Measurements from ENCODE around the gene PPL. TPM values are rescaled to one million over a fixed set of nuclear protein-coding genes. Genes with fewer than 3 reads are reported as not detected.

PPL gene, protein sequence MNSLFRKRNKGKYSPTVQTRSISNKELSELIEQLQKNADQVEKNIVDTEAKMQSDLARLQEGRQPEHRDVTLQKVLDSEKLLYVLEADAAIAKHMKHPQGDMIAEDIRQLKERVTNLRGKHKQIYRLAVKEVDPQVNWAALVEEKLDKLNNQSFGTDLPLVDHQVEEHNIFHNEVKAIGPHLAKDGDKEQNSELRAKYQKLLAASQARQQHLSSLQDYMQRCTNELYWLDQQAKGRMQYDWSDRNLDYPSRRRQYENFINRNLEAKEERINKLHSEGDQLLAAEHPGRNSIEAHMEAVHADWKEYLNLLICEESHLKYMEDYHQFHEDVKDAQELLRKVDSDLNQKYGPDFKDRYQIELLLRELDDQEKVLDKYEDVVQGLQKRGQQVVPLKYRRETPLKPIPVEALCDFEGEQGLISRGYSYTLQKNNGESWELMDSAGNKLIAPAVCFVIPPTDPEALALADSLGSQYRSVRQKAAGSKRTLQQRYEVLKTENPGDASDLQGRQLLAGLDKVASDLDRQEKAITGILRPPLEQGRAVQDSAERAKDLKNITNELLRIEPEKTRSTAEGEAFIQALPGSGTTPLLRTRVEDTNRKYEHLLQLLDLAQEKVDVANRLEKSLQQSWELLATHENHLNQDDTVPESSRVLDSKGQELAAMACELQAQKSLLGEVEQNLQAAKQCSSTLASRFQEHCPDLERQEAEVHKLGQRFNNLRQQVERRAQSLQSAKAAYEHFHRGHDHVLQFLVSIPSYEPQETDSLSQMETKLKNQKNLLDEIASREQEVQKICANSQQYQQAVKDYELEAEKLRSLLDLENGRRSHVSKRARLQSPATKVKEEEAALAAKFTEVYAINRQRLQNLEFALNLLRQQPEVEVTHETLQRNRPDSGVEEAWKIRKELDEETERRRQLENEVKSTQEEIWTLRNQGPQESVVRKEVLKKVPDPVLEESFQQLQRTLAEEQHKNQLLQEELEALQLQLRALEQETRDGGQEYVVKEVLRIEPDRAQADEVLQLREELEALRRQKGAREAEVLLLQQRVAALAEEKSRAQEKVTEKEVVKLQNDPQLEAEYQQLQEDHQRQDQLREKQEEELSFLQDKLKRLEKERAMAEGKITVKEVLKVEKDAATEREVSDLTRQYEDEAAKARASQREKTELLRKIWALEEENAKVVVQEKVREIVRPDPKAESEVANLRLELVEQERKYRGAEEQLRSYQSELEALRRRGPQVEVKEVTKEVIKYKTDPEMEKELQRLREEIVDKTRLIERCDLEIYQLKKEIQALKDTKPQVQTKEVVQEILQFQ (N-terminal part only)
- total RNA-seq, result not detected

DNA sequence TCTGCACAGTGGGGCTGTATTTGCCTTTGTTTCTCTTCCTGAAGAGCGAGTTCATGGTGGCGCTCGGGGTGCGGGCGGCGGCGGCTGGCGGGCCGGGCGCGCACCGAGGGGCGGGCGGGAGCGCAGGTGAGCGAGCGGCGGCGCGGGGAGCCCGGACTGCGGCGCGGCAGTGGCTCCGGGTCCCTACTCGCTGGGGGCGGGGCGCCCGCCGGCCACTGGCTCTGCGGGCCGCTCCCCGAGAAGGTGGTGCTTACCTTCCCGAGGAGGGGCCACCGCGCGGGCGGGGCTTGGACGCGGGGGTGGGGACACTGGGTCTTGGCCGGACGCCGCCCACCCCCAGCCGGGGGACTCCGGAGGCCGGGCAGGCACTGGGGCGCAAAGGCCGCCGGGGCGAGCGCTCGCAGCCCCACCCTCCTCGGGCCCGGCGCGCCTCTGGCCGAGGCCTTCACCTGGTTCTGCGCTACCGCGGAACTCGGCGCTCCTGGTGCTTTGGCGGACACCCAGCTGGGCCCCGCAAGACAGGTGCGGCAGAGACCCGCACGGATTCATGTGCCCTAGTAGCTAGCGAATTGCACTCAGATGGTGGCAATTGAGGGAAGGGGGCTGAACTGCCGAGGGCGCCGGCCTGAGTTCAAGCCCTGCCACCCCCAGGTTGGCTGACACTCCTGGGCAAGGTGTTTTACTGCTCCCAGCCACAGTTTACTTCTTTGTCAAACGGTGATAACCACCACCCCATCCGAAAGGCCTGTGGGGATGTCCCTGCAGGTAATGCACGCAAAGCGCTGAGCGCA, at the start of gene PPL:
Gene PPL (minus strand): TSS at position 158 of the 791 bp plus-strand sequence. CDS start 103 bp downstream, at position 55.
- POLR2A ChIA-PET, result no interaction called here
- Mint-ChIP-seq H3K27ac (no peak within 1 kb of the TSS), H3K4me1 (peaks cover 4% of the 10 kb centered on the region), H3K4me3 (peak within 1 kb of the TSS; percentile 44), H3K27me3 (peaks cover 33% of the 10 kb centered on the region), H3K36me3 (ENCODE audit: low read depth) (no peaks in the 10 kb centered on the region), H3K9me3 (no peaks in the 10 kb centered on the region)
- CTCF ChIA-PET, result interaction anchor here (1.5 kb wide), 1 partner anchor 431 kb away, joined by 3 read pairs; no protein-coding TSS in a partner anchor
- DNase-seq, result no peak

DNA sequence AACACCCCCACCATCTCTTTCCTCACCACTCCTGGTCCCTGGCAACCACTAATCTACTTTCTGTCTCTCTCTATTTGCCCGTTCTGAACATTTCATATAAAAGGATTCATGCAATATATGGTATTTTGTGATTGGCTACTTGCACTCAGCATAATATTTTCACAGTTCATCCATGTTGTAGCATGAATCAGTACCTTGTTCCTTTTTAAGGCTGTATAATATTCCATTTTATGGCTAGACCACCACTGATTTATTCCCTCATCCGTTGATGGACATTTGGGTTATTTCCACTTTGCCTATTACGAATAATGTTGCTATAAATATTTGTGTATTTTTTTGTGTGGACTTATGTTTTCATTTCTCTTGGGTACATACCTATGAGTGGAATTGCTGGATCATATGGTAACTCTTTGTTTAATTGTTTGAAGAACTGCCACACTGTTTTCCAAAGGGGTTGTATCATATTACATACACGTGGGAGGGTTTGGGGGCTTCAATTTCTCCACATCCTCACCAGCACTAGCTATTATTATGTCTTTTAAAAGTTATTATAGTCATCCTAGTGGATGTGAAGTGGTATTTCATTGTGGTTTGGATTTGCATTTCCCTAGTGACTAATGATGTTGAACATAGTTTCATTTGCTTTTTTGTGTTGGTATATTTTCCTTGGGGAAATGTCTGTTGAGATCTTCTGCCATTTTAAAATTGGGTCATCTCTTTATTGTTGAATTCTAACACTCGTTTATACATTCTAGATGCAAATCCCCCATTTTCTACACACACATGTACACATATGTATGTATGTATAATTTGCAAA, 47.4 kb upstream of the PPL start:
- Mint-ChIP-seq H3K27me3 (peaks cover 43% of the 10 kb centered on the region), H3K36me3 (ENCODE audit: low read depth) (no peaks in the 10 kb centered on the region), H3K9me3 (peaks cover 5% of the 10 kb centered on the region), H3K4me3 (no peak overlapping the region), H3K4me1 (no peaks in the 10 kb centered on the region), H3K27ac (no peak overlapping the region)
- DNase-seq, result no peak
- ChIA-PET POLR2A (no interaction called here), CTCF (no interaction called here)

DNA sequence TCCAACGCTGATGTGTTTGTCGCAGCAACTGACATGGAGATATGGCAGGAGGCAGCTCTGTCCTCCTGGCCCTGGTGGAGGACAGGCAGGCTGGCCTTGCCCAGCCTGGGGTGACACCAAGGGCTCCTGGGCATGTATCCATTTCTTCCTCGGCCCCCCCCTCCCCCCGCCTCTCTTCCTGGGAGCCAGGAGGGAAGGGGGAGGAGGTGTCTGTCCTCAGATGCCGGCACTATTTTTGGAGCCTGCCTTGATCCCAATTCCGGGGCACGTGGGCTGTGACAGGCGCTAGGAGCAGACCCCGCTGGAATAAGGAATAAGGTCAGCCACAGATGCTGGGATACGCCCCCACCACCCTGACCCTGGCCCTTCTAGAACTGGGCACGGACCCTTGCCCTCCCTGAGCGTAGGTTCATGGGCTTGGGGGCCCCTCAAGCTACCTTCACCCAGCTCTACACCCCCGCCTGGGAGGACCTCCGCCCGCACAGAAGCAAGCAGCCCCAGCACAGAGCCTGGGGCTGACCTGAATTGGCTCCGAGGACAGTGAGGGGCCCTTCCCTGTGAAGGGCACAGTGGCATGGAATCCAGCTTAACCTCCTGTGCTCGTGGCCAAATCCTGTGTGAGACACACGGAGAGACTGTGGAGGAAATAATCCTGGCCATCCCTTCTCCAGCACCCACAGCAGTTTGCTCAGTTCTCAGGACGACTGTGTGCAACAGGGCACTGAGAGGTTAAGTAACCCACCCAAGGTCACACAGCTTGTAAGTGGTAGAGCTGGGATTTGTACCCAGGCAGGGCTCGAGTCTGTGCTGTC, 45.3 kb upstream of the PPL start:
- peaks cover 5% of the 10 kb centered on the region for H3K9me3 Mint-ChIP-seq
- POLR2A ChIA-PET, result no interaction called here
- H3K27me3 Mint-ChIP-seq, result peaks cover 26% of the 10 kb centered on the region
- H3K36me3 Mint-ChIP-seq (ENCODE audit: low read depth), result no peaks in the 10 kb centered on the region
- CTCF ChIA-PET, result interaction anchor here (0.6 kb wide), 1 partner anchor 978 kb away, joined by 3 read pairs; no protein-coding TSS in a partner anchor
- no peak for DNase-seq
- no peak overlapping the region for H3K27ac Mint-ChIP-seq
- H3K4me3 Mint-ChIP-seq, result no peak overlapping the region
- no peaks in the 10 kb centered on the region for H3K4me1 Mint-ChIP-seq

DNA sequence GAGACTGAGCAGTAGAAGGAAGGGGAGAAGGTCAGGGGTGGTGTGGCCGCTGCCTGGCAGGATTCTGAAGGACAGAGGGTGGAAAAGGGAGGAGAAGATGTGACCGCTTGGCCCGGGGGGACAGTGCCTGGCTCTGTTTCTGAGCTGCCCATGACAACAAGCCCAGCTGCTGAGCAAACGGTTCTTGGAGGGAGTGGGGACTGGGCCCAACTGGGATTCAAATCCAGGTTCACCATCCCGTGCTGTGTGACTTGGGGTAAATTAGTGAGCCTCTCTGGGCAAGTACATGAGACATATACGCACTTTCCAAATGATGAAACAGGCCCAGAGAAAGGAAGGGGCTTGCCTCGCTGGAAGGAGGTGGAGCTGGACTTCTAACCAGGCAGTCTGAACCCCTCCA, 44.5 kb upstream of the PPL start:
- DNase-seq, result no peak
- H3K9me3 Mint-ChIP-seq, result peaks cover 5% of the 10 kb centered on the region
- H3K4me3 Mint-ChIP-seq, result no peak overlapping the region
- H3K27me3 Mint-ChIP-seq, result peaks cover 19% of the 10 kb centered on the region
- no peaks in the 10 kb centered on the region for H3K36me3 Mint-ChIP-seq (ENCODE audit: low read depth)
- H3K27ac Mint-ChIP-seq, result no peak overlapping the region
- ChIA-PET POLR2A (no interaction called here), CTCF (no interaction called here)
- H3K4me1 Mint-ChIP-seq, result no peaks in the 10 kb centered on the region

DNA sequence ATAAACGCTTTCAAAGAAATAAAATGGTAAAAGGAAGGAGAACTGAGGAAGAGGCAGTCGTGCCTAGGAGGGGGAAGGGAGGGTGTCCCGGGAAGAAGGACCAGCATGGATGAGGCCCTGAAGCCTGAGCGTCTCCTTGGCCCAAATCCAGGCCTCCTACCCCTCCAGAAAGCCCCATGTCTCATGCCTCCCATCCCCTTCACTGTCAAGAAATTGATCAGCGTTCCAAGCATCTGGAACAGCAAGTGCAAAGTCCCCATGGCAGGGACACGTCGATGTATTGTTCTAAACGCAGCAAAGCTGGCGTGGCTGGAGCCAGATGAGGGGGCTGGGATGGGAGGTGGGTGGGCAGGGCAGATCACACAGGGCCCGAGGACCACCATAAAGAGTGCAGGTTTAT, 43.7 kb upstream of the PPL start:
- Mint-ChIP-seq H3K4me1 (no peaks in the 10 kb centered on the region), H3K27me3 (peaks cover 12% of the 10 kb centered on the region), H3K36me3 (ENCODE audit: low read depth) (no peaks in the 10 kb centered on the region), H3K4me3 (no peak overlapping the region), H3K9me3 (peaks cover 3% of the 10 kb centered on the region), H3K27ac (no peak overlapping the region)
- ChIA-PET POLR2A (no interaction called here), CTCF (no interaction called here)
- no peak for DNase-seq

DNA sequence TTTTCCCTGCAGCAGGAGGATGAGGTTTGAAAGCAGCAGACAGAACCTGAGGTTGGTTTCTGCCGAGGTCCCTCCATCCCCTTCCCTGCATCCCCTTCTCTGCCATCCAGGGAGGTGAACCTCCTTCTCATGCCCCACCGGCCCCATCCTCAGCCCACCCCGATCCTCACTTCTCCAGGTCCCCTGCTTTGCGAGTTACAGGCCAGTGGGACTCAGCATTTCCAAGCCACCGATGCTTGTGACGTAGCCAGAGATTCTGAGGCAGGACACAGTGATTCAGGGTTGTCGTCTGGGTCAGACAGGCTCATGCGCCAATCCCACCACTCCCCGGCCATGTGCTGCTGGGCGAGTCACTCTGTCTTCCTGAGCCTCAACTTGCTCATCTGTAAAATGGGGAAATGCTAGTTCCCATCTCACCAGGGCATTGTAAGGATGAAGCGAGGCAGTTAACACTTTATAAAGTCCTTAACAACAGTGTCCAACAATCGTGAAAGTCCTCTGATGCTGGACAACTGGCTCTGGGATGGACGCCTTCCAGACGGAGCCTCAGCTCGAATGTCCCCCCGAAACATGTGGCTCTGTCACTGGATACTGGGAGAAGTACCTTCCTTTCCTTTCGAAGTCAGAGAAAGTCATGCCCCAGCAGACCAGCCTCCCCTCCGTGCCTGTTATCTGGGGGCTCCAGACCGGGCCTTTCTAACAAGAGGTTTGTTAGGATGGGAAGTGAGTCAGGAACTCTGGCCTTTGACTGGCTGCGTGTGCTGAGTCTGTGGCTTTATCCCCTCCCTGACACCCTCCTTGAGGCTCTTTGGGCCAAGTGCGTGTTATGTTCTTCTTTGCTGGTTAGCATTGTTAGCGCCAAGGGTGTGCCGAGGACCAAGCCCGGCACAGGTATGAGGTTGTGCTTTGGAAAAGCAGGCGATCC, 43.0 kb upstream of the PPL start:
- Mint-ChIP-seq H3K27me3 (peaks cover 11% of the 10 kb centered on the region), H3K9me3 (peaks cover 3% of the 10 kb centered on the region), H3K4me3 (no peak overlapping the region), H3K36me3 (ENCODE audit: low read depth) (no peaks in the 10 kb centered on the region), H3K4me1 (no peaks in the 10 kb centered on the region), H3K27ac (no peak overlapping the region)
- ChIA-PET POLR2A (no interaction called here), CTCF (no interaction called here)
- no peak for DNase-seq

DNA sequence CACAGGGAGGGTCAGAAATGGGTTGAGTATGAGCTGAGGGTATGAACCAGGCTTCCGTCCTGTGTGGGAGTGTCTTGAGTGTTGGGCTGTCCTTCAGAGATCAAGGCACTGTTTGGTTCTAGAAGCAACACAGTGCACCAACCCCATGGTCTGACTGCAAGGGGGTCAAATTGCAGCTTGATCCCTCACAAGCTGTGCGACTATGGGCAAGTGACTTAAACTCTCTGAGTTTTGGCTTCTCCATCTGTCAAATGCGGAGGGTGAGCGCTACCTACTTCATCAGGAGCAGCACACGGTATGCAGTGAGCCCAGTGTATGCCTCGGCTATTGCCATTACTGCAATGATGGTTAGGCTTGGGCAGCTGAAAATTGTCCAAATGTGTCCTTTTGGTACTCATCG, 42.2 kb upstream of the PPL start:
- ChIA-PET CTCF (no interaction called here), POLR2A (no interaction called here)
- DNase-seq, result no peak
- no peak overlapping the region for H3K4me3 Mint-ChIP-seq
- no peaks in the 10 kb centered on the region for H3K36me3 Mint-ChIP-seq (ENCODE audit: low read depth)
- H3K4me1 Mint-ChIP-seq, result no peaks in the 10 kb centered on the region
- H3K9me3 Mint-ChIP-seq, result peaks cover 3% of the 10 kb centered on the region
- H3K27ac Mint-ChIP-seq, result no peak overlapping the region
- peaks cover 7% of the 10 kb centered on the region for H3K27me3 Mint-ChIP-seq

DNA sequence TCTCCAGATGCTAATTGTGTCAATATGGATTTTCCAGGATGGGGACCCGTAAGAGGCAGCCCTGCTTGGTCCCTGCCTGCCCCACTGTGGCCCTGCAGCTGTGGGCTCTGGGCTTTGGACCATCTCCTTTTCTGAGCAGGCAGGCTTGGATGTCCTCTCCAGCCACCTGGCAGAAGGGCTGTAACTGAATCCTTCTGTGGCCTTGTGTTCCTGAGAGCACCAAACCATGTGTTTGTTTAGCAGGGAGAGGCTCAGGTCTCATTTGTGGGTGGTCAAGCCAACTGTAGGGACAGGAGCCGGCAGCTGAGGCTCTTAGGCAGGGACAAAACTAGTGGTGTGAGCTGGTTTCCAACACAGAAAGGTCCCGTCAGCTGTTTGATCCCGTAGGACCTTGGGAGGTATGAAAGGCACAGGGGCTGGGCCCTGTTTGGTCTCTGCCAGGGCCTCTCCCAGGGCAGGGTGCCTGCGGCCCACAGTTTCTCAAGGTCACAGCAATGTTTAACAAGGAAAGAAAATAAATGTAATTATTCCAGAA, 39.7 kb upstream of the PPL start:
- Mint-ChIP-seq H3K4me3 (no peak overlapping the region), H3K36me3 (ENCODE audit: low read depth) (peaks cover 4% of the 10 kb centered on the region), H3K4me1 (peaks cover 13% of the 10 kb centered on the region), H3K9me3 (peaks cover 4% of the 10 kb centered on the region), H3K27ac (no peak overlapping the region), H3K27me3 (peaks cover 4% of the 10 kb centered on the region)
- ChIA-PET CTCF (no interaction called here), POLR2A (no interaction called here)
- no peak for DNase-seq

DNA sequence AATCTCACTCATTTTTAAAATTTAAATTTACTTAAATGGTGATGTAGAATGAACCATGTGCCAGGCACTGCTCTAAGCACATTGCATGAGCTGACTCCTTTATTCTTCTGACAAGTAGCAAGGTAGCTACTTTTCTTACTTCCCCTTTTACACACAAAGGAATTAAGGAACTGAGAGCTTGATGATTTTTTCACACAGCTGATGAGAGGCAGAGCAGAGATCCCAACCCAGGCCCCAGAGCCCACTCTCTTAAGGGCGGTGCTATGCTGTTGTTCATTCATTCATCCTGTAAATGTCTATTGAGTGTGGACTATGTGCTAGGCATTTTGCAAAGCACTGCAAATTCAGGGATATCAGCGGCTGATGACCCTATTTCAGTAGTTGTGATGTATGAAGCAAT, 39.1 kb upstream of the PPL start:
- Mint-ChIP-seq H3K27me3 (peaks cover 4% of the 10 kb centered on the region), H3K36me3 (ENCODE audit: low read depth) (peaks cover 4% of the 10 kb centered on the region), H3K27ac (no peak overlapping the region), H3K4me1 (peaks cover 13% of the 10 kb centered on the region), H3K9me3 (peaks cover 6% of the 10 kb centered on the region), H3K4me3 (no peak overlapping the region)
- DNase-seq, result no peak
- POLR2A ChIA-PET, result no interaction called here
- CTCF ChIA-PET, result no interaction called here

DNA sequence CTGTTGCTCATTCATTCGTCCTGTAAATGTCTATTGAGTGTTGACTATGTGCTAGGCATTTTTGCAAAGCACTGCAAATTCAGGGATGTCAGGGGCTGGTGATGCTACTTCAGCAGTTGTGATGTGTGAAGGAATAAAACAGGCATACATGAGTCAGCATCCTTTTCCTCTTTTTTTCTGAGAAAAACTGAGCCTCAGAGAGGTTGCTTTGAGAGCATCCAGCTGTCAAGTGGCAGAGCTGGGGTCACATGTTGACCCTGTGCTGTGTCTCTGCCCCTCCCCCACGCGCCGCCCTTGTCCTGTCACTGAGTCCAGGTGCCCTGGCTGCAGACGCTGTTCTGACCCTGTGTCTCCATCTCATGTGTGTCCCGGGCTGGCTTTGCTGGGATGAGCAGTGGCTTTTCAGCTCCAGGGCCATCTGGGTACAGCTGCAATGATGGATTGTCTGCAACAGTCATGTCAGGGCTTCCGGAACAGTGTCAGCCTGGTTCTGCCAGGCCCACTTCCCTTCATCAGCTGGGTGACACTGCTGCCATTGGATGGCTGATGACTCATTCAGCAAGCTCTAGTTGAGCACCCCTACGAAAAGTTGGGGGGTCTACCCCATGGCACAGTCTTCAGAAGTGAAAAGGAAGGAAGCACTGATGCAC, 36.1 kb upstream of the PPL start:
- Mint-ChIP-seq H3K27ac (no peak overlapping the region), H3K4me3 (no peak overlapping the region), H3K9me3 (peaks cover 7% of the 10 kb centered on the region), H3K27me3 (peaks cover 3% of the 10 kb centered on the region), H3K36me3 (ENCODE audit: low read depth) (peaks cover 4% of the 10 kb centered on the region), H3K4me1 (peaks cover 14% of the 10 kb centered on the region)
- CTCF ChIA-PET, result interaction anchor here (0.6 kb wide), 1 partner anchor 339 kb away, joined by 3 read pairs; no protein-coding TSS in a partner anchor
- POLR2A ChIA-PET, result no interaction called here
- no peak for DNase-seq
